GM19468 (cell line): ENCODE data around the gene ZNRF4.

Experiments
- ATAC-seq: cut with Tn5 transposase; IDR thresholded peaks from one replicate; pipeline ENCODE4 v1.9.1; 2021; ENCODE audit warnings: mild to moderate bottlenecking, moderate library complexity, moderate number of reproducible peaks; ENCODE audit not compliant: unreplicated experiment; ENCODE audit errors: extremely low read depth

ZNRF4 gene

DNA sequence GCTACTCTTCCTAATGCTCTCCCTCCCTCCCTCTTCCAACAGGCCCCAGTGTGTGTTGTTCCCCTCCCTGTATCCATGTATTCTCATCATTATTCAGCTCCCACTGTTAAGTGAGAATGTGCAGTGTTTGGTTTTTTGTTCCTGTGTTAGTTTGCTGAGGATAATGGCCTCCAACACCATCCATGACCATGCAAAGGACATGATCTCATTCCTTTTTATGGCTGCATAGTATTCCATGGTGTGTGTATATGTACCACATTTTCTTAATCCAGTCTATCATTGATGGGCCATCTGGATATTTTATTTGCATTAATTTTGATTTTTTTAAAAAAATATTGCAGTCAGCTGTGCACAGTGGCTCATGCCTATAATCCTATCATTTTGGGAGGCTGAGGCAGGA lies 15.8 kb upstream of the ZNRF4 start:
- no peak for ATAC-seq

- ATAC-seq, result no peak
Measured at GRCh38 chr19:5440299-5440698, 14.9 kb upstream of the ZNRF4 start.

DNA sequence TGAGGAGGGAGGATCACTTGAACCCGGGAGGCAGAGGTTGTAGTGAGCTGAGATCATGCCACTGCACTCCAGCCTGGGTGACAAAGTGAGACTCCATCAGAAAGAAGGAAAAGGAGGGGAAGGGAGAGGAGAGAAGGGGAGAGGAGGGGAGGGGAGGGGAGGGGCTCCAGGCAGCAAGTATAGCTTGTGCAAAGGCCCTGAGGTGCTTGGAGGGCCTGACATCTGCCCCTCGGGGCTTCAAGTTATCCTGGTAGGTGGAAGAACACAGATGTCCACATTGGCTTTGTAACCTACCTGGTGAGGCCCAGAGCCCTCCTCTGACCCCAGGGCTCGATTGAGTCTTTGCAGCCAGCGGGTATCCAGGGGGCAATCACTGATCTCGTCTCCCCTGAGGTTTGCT lies 11.5 kb upstream of the ZNRF4 start:
- ATAC-seq, result no peak

DNA sequence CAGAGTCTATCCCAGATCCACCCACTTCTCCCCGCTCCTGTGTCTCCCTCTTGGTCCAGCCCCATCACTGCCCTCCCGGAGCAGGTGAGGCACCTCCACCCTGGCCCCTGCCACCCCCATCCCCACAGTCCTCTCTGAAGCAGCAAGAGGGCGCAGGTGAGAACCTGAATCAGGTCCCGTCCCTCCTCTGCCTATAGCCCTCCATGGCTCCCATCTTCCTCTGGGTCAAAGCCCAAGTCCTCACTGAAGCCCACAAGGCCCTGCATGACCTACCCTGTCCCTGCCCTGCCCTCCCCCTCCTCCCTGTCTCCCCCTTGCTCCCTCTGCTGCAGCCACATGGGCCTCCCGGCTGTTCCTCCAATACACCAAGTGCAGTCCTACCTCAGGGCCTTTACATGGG lies 10.8 kb upstream of the ZNRF4 start:
- no peak for ATAC-seq

DNA sequence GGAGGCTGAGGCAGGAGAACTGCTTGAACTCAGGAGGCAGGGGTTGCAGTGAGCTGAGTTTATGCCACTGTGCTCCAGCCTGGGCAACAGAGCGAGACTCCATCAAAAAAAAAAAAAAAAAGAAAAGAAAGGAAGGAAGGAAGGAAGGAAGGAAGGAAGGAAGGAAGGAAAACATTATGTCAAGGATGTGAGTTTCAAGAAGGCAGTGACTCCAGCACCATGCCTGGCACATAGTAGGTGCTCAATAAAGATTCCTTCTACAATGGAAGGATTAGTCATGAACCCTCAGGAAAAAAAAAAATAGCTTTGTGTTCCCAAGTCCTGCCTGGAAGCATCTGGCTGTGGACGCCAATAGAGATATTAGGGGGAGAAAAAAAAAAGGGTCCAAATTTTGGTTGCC lies 10.1 kb upstream of the ZNRF4 start:
- no peak for ATAC-seq

- ATAC-seq, result no peak
Measured at GRCh38 chr19:5445561-5446055, 9.6 kb upstream of the ZNRF4 start.

DNA sequence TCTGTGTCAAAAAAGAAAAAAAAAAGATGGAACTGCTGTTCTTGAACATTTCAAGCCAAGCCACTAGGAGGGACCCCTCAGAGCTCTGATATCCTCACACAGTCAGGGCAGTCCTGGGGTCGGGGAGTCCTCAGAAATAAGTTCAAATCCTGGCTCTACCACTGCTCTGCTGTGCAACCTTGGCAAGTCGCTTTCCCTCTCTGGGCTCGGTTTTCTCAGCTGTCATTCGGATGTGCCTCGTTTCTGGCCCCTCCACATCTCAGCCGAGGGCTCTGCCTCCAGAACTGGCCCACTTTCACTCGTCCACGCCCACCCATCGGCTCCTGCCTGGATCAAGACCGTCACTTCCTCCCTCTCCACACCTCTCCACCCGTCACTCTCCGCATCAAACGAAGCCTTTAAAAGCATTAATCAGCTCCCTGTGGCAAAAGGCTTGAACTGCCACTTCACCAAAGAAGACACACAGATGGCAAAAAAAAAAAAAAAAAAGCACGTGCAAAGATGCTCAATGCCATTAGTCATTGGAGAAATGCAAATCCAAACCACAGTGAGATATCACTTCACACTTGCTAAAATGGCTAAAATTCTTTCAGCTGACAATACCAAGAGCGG lies 7.4 kb upstream of the ZNRF4 start:
- ATAC-seq, result no peak

DNA sequence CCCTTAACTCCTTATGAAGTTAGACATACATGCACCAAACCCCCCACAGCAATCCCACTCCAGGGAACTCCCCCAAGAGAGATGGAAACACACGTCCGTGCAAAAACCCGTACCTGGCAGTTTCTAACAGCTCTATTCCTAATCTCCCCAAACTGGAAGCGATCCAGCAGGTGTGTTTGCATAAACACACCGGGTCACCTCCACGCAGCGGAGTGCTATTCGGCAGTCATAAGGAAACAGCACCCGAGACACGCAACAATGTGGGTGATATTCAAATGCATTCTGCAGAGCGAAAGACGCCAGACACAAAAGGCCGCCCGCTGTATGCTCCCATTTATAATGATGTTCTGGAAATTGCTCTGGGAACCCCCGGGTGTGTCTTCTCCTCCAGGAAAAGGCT lies 6.8 kb upstream of the ZNRF4 start:
- ATAC-seq, result no peak

DNA sequence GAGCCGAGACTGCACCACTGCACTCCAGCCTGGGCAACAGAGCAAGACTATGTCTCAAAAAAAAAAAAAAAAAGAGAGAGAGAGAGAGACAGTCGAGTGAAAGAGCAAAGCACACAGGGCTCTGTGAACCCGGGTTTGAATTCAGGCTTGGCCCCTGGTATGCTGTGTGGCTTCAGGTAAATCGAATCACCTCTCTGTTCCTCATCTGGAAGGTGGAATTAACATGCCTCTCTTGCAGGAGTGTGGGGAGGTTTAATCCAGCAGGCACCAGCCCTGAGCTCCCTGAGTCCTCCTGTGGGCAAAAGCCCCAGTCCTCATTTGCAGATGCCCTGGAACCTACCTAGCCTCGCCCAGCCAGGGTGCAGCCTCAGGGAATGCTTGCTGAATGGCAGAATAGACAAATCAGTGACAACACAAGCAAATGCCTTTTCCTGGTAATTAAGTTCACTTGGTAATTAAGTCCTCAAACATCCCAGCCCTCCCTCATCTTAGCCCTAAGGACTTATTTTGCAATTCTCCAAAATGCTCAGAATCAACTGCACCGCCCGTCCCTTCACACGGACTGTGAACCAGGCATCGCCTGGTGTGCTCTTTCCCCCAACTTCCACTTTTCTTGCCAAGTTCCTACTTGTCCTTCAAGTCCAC lies 4.6 kb upstream of the ZNRF4 start:
- no peak for ATAC-seq

GRCh38 chr19:5451494-5451893 lies 3.7 kb upstream of the ZNRF4 start:
- no peak for ATAC-seq

DNA sequence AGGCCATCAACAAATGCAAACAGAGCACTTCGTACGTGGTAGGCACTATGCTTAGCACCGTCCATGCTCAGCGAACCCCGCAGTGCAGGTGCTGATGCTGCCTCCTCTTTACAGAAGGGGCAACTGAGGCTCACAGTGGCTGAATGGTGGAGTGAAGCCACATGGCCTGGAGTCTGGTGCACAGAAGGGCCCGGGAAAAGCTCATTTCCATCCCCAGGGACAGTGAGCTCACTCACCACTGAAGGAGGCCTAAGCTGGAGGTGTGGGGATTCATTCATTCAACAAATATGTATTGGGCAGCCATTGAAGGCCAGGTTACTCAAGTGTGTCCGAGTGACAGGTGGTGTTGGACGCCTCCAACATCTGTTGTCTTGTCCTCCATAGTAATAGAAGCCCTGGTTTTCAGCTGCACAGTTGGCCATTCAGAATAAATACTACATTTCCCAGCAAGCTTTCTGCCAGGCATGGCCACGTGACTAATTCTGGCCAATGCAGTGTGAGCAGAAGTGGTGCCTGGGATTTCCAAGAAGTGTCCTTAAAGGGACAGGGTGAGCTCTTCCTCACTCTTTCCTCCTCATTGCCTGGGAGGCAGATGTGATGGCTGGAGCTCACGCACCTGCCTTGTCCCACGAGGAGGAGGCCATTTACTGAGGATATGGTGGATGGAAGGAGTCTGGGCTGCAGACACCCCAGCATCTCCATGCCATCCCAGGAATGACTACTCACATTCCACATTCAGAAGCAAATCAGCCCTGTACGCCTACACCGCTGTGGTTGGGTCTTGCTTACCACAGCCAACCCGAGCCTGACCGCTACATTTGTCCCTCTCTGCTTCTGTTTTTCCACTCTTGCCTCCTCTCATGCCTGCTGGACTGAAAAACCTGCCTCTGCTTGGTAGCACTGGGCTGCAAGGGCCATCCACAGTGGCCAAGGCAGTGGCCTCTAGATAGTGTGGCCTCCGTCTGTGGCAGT lies 2.3 kb upstream of the ZNRF4 start:
- ATAC-seq, result no peak

DNA sequence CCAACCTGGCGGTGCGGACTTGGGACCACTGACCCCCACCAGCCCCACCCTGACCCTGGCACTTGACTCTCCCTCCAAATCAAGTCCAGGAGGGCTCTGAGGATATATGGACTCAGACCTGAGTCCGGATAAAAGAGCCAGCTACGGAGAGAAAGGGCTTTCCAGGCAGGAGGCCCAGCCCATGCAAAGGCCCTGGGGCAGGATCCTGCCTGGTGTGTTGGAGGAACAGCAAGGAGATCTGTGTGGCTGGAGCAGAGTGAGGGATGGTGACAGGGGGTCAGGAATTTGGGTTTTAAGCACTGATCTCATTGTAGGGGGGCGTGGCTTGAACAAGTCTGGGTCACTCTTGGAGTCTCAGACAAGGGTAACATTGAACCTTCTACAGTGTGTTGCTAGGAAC lies 474 bp upstream of the ZNRF4 start:
- no peak for ATAC-seq

DNA sequence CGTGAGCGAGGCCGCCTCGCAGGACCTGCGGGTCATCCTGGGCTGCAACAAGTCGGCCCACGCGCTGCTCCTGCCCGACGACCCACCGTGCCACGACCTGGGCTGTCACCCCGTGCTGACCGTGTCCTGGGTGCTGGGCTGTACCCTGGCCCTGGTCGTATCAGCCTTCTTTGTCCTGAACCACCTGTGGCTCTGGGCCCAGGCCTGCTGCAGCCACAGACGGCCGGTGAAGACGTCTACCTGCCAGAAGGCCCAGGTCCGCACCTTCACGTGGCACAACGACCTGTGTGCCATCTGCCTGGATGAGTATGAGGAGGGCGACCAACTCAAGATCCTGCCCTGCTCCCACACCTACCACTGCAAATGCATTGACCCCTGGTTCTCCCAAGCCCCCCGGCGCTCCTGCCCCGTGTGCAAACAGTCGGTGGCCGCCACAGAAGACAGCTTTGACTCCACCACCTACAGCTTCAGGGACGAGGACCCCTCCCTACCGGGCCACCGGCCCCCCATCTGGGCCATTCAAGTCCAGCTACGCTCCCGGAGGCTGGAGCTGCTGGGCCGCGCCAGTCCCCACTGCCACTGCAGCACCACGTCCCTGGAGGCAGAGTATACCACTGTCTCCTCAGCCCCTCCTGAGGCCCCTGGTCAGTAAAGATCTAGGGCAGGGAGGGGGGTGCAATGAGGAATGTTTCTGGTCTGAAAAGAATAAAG lies 1.1 kb downstream of the ZNRF4 start:
- no peak for ATAC-seq

- ATAC-seq, result no peak
Measured at GRCh38 chr19:5456841-5457200, 1.6 kb downstream of the ZNRF4 start.

DNA sequence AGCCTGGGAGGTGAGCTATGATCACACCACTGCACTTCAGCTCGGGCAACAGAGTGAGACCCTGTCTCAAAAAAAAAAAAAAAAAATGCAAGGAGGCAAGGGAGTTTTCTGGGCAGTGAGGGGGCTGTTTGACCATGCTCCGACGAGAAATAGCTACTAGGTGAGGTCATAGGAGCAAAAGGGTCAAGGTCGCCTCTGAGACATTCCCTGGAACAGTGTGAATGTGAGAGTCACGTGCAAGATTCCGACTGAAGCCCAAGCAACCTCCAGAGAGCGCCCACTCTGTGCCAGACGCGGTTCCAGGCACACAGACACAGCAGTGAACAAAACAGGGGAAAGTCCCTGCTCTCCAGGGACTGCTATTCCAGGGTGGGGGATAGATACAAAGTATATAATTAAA lies 2.5 kb downstream of the ZNRF4 start:
- ATAC-seq, result no peak

- no peak for ATAC-seq
Measured at GRCh38 chr19:5458420-5458819, 3.2 kb downstream of the ZNRF4 start.

DNA sequence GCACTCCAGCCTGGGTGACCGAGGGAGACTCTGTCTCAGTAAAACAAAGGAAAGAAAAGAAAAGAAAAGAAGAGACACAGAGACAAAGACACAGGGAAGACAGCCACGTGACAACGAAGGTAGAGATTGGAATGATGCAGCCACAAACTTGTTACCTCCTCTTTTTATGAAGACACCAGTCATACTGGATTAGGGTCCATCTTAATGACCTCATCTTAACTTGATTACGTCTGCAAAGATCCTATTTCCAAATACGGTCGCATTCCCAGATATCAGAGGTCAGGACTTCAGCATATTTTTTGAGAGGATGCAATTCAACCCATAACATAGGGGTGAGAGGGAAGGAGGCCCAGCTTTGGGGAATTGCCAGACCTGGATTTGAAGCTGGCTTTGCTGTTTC lies 4.1 kb downstream of the ZNRF4 start:
- no peak for ATAC-seq

DNA sequence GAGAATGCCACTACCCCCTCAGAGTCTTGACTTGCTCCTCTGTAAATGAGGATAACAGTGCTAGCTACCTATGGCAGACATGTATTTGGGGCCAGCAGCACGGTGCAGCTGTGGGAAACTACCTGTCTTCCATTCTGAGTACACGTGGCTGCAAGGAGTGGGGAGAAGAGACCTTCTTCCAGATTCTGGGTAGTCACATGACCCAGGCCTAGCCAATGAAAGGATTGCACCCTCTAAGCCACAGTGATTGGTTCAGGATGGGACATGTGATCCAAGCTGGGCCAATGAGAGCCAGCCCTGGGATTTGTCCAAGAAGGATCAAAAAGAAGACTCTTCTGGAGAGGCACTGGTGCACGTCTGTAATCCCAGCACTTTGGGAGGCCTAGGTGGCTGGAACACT lies 5.5 kb downstream of the ZNRF4 start:
- ATAC-seq, result no peak

- ATAC-seq, result no peak
Measured at GRCh38 chr19:5463959-5464358, 8.7 kb downstream of the ZNRF4 start.

- no peak for ATAC-seq
Measured at GRCh38 chr19:5466072-5466471, 10.9 kb downstream of the ZNRF4 start.
